DOHH2 (cell line): ENCODE measurements around the gene TUBB2A.

Experiments used
- CTCF ChIP-seq: fragments of 200-600 bp; sonication (generic); IDR thresholded peaks from one replicate; pipeline ENCODE4 v1.5.1; 2014; ENCODE audit warnings: antibody characterized with exemption, mild to moderate bottlenecking, low read depth, low read length; ENCODE audit not compliant: poor library complexity, severe bottlenecking
- EZH2phosphoT487 ChIP-seq: fragments of 200-600 bp; sonication (generic); IDR thresholded peaks from 2 replicates; pipeline ENCODE4 v1.6.1; 2017; ENCODE audit warnings: borderline replicate concordance, mild to moderate bottlenecking, antibody characterized with exemption, low read length, moderate library complexity, mixed read lengths

DNA sequence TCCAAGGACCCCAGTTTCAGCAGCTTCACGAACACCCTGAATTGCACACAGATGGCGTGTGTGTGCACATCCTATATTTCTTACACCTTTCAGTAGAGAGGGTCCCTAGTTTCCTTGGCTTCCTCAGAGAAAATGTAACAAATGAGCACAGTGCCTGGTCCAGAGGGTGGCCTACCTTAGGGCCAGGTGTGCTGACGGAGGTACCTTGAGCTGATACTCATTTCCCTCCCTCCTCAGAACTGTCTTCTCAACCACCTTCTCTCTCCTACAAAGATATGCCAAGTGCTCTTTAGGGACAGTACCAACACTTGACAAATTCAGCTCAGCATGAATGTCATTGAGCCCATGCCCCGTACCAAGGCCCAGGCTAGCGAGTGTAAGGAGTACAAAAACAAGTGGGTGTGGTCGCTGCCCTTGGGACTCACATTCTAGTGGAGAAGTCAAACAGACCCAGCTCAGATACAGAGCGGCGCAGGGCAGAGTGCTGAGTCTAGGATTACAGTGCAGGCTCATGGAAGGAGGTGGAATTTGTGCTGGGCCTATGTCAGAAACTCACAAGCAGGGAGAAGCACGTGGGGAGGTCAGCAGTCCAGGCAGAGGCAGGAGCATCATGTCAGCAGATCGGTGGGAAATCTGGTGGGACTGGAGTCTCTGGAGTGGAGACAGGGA, 48.5 kb downstream of the TUBB2A start:
- no peak for TF ChIP-seq CTCF
- no peak for TF ChIP-seq EZH2phosphoT487
